GM23338 (cell line): ENCODE results near the gene AOAH. TPM values are rescaled to one million over a fixed set of nuclear protein-coding genes. Genes with fewer than 3 reads are reported as not detected.

ENCODE experiments used
- ATAC-seq: fragments of 200-7000 bp; cut with Tn5 transposase; 3 replicates; pipeline ENCODE4 v1.9.1; 2020
- DNase-seq: peaks from one replicate; pipeline ENCODE4 v3.0.0-alpha.2; 2015; ENCODE audit warnings: low spot score
- H2AFZ ChIP-seq: fragments of 200-600 bp; sonication (generic); 2 replicates; pipeline ENCODE4 v1.8.0; 2016; ENCODE audit warnings: antibody characterized with exemption, mild to moderate bottlenecking, moderate library complexity
- H3F3A ChIP-seq: fragments of 200-600 bp; sonication (generic); replicated peaks from 2 replicates; pipeline ENCODE4 v1.8.0; 2017; ENCODE audit warnings: antibody characterized with exemption, mixed run types, low read depth
- H3K27ac ChIP-seq: fragments of 200-600 bp; sonication (generic); 2 replicates; pipeline ENCODE4 v1.6.1; 2016; ENCODE audit warnings: low read depth
- H3K27me3 ChIP-seq: fragments of 200-600 bp; sonication (generic); 2 replicates; pipeline ENCODE4 v1.8.0; 2016; ENCODE audit warnings: mild to moderate bottlenecking, mixed run types, moderate library complexity; ENCODE audit not compliant: insufficient read depth
- H3K36me3 ChIP-seq: fragments of 200-600 bp; sonication (generic); 2 replicates; pipeline ENCODE4 v1.8.0; 2016; ENCODE audit warnings: mild to moderate bottlenecking; ENCODE audit not compliant: insufficient read depth
- H3K4me1 ChIP-seq: fragments of 200-600 bp; sonication (generic); 2 replicates; pipeline ENCODE4 v1.8.0; 2016; ENCODE audit warnings: mild to moderate bottlenecking, moderate library complexity; ENCODE audit not compliant: insufficient read depth
- H3K4me2 ChIP-seq: fragments of 200-600 bp; sonication (generic); 2 replicates; pipeline ENCODE4 v1.7.1; 2017; ENCODE audit warnings: mixed run types
- H3K4me3 ChIP-seq: fragments of 200-600 bp; sonication (generic); 2 replicates; pipeline ENCODE4 v1.6.1; 2016; ENCODE audit warnings: mixed run types
- H3K79me2 ChIP-seq: fragments of 200-600 bp; sonication (generic); replicated peaks from 2 replicates; pipeline ENCODE4 v1.8.0; 2017; ENCODE audit warnings: mild to moderate bottlenecking; ENCODE audit not compliant: insufficient read depth
- H3K9me2 ChIP-seq: fragments of 200-600 bp; sonication (generic); 2 replicates; pipeline ENCODE4 v1.8.0; 2017; ENCODE audit not compliant: insufficient read depth
- H4K20me1 ChIP-seq: fragments of 200-600 bp; sonication (generic); replicated peaks from 2 replicates; pipeline ENCODE4 v1.8.0; 2017; ENCODE audit warnings: mild to moderate bottlenecking; ENCODE audit not compliant: insufficient read depth
- H3K27ac Mint-ChIP-seq: 2 replicates; pipeline ENCODE4 v1.8.0; 2020; ENCODE audit warnings: inconsistent platforms, mild to moderate bottlenecking, moderate library complexity, mixed read lengths
- H3K27me3 Mint-ChIP-seq: 3 replicates; pipeline ENCODE4 v1.8.0; 2022; ENCODE audit warnings: low read depth, mild to moderate bottlenecking, moderate library complexity, mixed read lengths, inconsistent platforms; ENCODE audit not compliant: insufficient read depth, poor library complexity
- H3K36me3 Mint-ChIP-seq: 3 replicates; pipeline ENCODE4 v1.8.0; 2021; ENCODE audit warnings: low read depth, mild to moderate bottlenecking, inconsistent platforms, moderate library complexity, mixed read lengths
- H3K4me1 Mint-ChIP-seq: 3 replicates; pipeline ENCODE4 v1.8.0; 2020; ENCODE audit warnings: mild to moderate bottlenecking, inconsistent platforms, mixed read lengths
- H3K4me3 Mint-ChIP-seq: 3 replicates; pipeline ENCODE4 v1.8.0; 2021; ENCODE audit warnings: moderate library complexity, mild to moderate bottlenecking, inconsistent platforms, mixed read lengths
- H3K9me3 Mint-ChIP-seq: 3 replicates; pipeline ENCODE4 v1.8.0; 2020; ENCODE audit warnings: moderate library complexity, mild to moderate bottlenecking, inconsistent platforms, mixed read lengths
- CTCF ChIP-seq, 2 experiments: fragments of 200-600 bp in 1 of 2; sonication (generic) in 1 of 2; conservative IDR thresholded peaks; 2 replicates each; pipeline versions ENCODE4 v1.5.1 to v1.6.1; 2016 to 2017; ENCODE audit warnings: antibody characterized with exemption in 2 of 2, low read depth in 2 of 2, mild to moderate bottlenecking in 2 of 2, moderate library complexity in 1 of 2
- EZH2phosphoT487 ChIP-seq: fragments of 200-600 bp; sonication (generic); IDR thresholded peaks from one replicate; pipeline ENCODE4 v1.8.1; 2018; ENCODE audit warnings: antibody characterized with exemption; ENCODE audit not compliant: unreplicated experiment
- JUNB ChIP-seq: IDR thresholded peaks from one replicate; pipeline ENCODE4 v1.6.1; 2016; ENCODE audit warnings: antibody characterized with exemption; ENCODE audit not compliant: unreplicated experiment
- POLR2AphosphoS5 ChIP-seq: IDR thresholded peaks from 2 replicates; pipeline ENCODE4 v1.6.1; 2016; ENCODE audit warnings: antibody characterized with exemption, low read depth
- REST ChIP-seq: IDR thresholded peaks from one replicate; pipeline ENCODE4 v1.6.1; 2018; ENCODE audit warnings: antibody characterized with exemption; ENCODE audit not compliant: unreplicated experiment
- ZNF114 ChIP-seq: fragments of 250-450 bp; sonication (Bioruptor Pico); IDR thresholded peaks from 2 replicates; pipeline ENCODE4 v1.5.0; 2020; ENCODE audit warnings: mild to moderate bottlenecking, moderate library complexity
- ZNF331 ChIP-seq: fragments of 250-450 bp; sonication (Bioruptor Pico); IDR thresholded peaks from 2 replicates; pipeline ENCODE4 v1.5.0; 2020; ENCODE audit warnings: low read depth, mild to moderate bottlenecking, moderate library complexity
- polyA plus RNA-seq: library from polyadenylated mRNA; unstranded; fragments of >200 nt; fragmentation: Nextera tagmentation; extraction: Ambion mirVana; gene quantifications from 2 replicates; pipeline ENCODE4 v1.2.1, GENCODE V29; 2016
- total RNA-seq: library from RNA; depleted of rRNA; stranded (reverse); fragments of >200 nt; shearing (Covaris generic); gene quantifications from 2 replicates; pipeline ENCODE4 v1.2.3, GENCODE V29; 2014
- TF ChIP-seq, protein P1 (sequence below): fragments of 250-450 bp; sonication (Bioruptor Pico); IDR thresholded peaks from 2 replicates; pipeline ENCODE4 v1.5.0; 2020; ENCODE audit warnings: mild to moderate bottlenecking, moderate library complexity

The AOAH gene
- total and polyA plus RNA-seq, 2 experiments from 2014 or later = not detected

DNA sequence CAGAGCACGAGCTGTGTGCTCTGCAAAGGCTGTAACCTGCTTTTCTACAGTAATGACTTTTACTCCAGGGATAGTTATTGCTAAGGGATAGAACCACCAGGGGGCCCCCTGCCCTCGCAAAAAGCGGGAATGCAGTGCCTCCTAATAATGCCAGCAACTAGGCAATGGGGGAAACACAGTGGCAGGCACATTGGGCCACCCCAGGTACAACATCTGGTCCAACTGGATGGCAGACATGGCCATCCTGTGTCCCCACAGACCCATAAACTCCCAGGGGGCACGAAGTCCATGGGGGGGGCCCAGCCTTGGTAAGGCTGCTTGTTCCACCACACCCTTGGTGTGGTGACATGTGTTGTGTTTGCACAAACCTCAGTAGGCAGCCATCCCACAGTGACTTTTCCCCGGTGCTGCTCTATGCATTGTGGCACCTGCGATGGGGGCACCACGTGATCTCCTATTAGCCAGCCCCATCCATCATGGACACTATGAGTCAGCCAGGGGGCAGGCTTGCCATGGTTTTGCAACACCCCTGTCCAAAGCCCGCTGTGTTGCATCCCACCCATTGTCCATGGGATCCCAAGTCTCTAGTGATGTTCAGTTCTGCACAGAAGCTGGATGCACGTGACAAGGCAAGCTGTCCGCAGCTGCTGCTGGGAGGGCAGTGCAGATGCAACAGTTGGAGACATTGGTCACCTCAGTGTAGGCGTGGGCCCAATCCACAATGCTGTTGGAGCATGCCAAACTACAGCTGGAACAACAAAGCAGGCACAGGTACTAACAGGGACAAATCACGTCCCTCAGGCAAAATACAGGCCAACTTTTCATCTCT lies 250.6 kb downstream of the AOAH start:
- Histone ChIP-seq H3K27me3 (no peaks in the 10 kb centered on the region), H3K4me2 (no peak overlapping the region), H3K79me2 (no peaks in the 10 kb centered on the region), H3K27ac (no peak overlapping the region), H3K4me3 (no peak overlapping the region), H2AFZ (0 out of 2 replicates have a peak overlapping the region, but pooled peaks have one; percentile 52), H4K20me1 (no peaks in the 10 kb centered on the region), H3K36me3 (no peaks in the 10 kb centered on the region), H3F3A (no peaks in the 10 kb centered on the region), H3K9me2 (peaks cover 4% of the 10 kb centered on the region; the same call in 1 of the 2 replicates), H3K4me1 (no peaks in the 10 kb centered on the region)
- H3K4me3 Mint-ChIP-seq = no peak overlapping the region
- H3K36me3 Mint-ChIP-seq = no peaks in the 10 kb centered on the region
- H3K27me3 Mint-ChIP-seq = peaks cover 7% of the 10 kb centered on the region
- DNase-seq (peak; percentile 80), ATAC-seq (peak; percentile 94)
- no peaks in the 10 kb centered on the region for H3K4me1 Mint-ChIP-seq
- TF ChIP-seq CTCF (conservative IDR thresholded peaks at IDR 0.05; ENCODE audit: low read depth in 2 of 2) (peak; percentile 75 to 84), JUNB (no peak)
- H3K9me3 Mint-ChIP-seq = no peaks in the 10 kb centered on the region
- no peak overlapping the region for H3K27ac Mint-ChIP-seq

DNA sequence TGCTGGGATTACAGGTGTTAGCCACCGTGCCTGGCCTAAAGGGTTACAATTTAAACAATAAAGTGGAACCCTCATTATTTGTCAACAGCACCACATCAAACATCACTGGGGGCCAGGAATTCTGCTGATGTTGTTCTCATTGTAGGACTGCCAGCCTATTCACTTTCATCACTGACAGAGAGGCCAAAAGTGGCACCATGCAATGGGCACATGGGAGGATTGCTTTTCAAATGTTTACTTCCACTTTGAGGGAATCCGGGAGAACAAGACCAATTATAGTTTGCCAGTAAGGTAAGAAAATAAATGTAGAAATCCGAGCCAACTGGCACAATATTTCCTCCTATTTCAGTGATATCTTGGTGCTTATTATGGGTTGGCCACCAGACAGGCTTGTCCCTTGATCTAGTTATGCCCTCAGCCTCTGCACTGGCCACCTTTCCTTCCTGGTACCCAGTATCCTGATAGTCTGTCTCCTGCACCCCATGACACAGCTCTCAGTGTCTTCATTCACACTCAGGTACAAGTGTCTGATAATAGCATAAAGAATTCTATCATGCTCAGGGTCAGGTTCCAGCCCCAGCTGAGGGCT lies 252.1 kb downstream of the AOAH start:
- Histone ChIP-seq H4K20me1 (no peaks in the 10 kb centered on the region), H3F3A (no peaks in the 10 kb centered on the region), H3K27me3 (no peaks in the 10 kb centered on the region), H3K79me2 (no peaks in the 10 kb centered on the region), H3K4me3 (no peak overlapping the region), H3K9me2 (peaks cover 4% of the 10 kb centered on the region; the same call in 1 of the 2 replicates), H3K27ac (no peak overlapping the region), H2AFZ (no peak overlapping the region), H3K36me3 (no peaks in the 10 kb centered on the region), H3K4me1 (no peaks in the 10 kb centered on the region), H3K4me2 (no peak overlapping the region)
- H3K27me3 Mint-ChIP-seq = peaks cover 7% of the 10 kb centered on the region
- H3K4me1 Mint-ChIP-seq = no peaks in the 10 kb centered on the region
- no peaks in the 10 kb centered on the region for H3K36me3 Mint-ChIP-seq
- ATAC-seq = no peak
- DNase-seq = no peak
- H3K9me3 Mint-ChIP-seq = no peaks in the 10 kb centered on the region
- H3K4me3 Mint-ChIP-seq = no peak overlapping the region
- H3K27ac Mint-ChIP-seq = no peak overlapping the region
- TF ChIP-seq REST = no peak
- TF ChIP-seq POLR2AphosphoS5 = no peak
- TF ChIP-seq, protein P1, sequence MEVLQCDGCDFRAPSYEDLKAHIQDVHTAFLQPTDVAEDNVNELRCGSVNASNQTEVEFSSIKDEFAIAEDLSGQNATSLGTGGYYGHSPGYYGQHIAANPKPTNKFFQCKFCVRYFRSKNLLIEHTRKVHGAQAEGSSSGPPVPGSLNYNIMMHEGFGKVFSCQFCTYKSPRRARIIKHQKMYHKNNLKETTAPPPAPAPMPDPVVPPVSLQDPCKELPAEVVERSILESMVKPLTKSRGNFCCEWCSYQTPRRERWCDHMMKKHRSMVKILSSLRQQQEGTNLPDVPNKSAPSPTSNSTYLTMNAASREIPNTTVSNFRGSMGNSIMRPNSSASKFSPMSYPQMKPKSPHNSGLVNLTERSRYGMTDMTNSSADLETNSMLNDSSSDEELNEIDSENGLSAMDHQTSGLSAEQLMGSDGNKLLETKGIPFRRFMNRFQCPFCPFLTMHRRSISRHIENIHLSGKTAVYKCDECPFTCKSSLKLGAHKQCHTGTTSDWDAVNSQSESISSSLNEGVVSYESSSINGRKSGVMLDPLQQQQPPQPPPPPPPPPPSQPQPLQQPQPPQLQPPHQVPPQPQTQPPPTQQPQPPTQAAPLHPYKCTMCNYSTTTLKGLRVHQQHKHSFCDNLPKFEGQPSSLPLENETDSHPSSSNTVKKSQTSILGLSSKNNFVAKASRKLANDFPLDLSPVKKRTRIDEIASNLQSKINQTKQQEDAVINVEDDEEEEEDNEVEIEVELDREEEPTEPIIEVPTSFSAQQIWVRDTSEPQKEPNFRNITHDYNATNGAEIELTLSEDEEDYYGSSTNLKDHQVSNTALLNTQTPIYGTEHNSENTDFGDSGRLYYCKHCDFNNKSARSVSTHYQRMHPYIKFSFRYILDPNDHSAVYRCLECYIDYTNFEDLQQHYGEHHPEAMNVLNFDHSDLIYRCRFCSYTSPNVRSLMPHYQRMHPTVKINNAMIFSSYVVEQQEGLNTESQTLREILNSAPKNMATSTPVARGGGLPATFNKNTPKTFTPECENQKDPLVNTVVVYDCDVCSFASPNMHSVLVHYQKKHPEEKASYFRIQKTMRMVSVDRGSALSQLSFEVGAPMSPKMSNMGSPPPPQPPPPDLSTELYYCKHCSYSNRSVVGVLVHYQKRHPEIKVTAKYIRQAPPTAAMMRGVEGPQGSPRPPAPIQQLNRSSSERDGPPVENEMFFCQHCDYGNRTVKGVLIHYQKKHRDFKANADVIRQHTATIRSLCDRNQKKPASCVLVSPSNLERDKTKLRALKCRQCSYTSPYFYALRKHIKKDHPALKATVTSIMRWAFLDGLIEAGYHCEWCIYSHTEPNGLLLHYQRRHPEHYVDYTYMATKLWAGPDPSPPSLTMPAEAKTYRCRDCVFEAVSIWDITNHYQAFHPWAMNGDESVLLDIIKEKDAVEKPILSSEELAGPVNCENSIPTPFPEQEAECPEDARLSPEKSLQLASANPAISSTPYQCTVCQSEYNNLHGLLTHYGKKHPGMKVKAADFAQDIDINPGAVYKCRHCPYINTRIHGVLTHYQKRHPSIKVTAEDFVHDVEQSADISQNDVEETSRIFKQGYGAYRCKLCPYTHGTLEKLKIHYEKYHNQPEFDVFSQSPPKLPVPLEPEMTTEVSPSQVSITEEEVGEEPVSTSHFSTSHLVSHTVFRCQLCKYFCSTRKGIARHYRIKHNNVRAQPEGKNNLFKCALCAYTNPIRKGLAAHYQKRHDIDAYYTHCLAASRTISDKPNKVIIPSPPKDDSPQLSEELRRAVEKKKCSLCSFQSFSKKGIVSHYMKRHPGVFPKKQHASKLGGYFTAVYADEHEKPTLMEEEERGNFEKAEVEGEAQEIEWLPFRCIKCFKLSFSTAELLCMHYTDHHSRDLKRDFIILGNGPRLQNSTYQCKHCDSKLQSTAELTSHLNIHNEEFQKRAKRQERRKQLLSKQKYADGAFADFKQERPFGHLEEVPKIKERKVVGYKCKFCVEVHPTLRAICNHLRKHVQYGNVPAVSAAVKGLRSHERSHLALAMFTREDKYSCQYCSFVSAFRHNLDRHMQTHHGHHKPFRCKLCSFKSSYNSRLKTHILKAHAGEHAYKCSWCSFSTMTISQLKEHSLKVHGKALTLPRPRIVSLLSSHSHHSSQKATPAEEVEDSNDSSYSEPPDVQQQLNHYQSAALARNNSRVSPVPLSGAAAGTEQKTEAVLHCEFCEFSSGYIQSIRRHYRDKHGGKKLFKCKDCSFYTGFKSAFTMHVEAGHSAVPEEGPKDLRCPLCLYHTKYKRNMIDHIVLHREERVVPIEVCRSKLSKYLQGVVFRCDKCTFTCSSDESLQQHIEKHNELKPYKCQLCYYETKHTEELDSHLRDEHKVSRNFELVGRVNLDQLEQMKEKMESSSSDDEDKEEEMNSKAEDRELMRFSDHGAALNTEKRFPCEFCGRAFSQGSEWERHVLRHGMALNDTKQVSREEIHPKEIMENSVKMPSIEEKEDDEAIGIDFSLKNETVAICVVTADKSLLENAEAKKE = no peak
- no peak for TF ChIP-seq EZH2phosphoT487
- TF ChIP-seq ZNF331 (CRISPR knock-in tag) = no peak
- TF ChIP-seq ZNF114 (CRISPR knock-in tag) = no peak
- TF ChIP-seq JUNB = no peak
